NT2/D1 (cell line): ENCODE data around the gene KPNB1.
A peak's percentile ranks its signal among the peaks of the same experiment; 100 is the strongest.

ENCODE experiments used
- DNase-seq: peaks from one replicate; pipeline ENCODE4 v3.0.0-alpha.2; 2011; ENCODE audit warnings: low read depth, low spot score
- H3K27me3 ChIP-seq: 2 replicates; pipeline ENCODE4 v1.6.0; 2011; ENCODE audit warnings: mild to moderate bottlenecking; ENCODE audit not compliant: insufficient read length, insufficient read depth
- H3K36me3 ChIP-seq: 2 replicates; pipeline ENCODE4 v1.6.1; 2011; ENCODE audit warnings: mild to moderate bottlenecking, low read length, mixed read lengths; ENCODE audit not compliant: insufficient read depth, insufficient read length
- H3K4me1 ChIP-seq: 2 replicates; pipeline ENCODE4 v1.5.1; 2011; ENCODE audit not compliant: insufficient read depth, insufficient read length
- H3K4me3 ChIP-seq: 2 replicates; pipeline ENCODE4 v1.5.1; 2011; ENCODE audit warnings: low read depth; ENCODE audit not compliant: insufficient read length
- H3K9ac ChIP-seq: 2 replicates; pipeline ENCODE4 v1.6.0; 2011; ENCODE audit warnings: low read depth; ENCODE audit not compliant: insufficient read length
- H3K9me3 ChIP-seq: 2 replicates; pipeline ENCODE4 v1.5.1; 2011; ENCODE audit warnings: mild to moderate bottlenecking, low read length; ENCODE audit not compliant: insufficient read depth
- SUZ12 ChIP-seq: IDR thresholded peaks from 2 replicates; pipeline ENCODE4 v1.6.1; 2011; ENCODE audit not compliant: insufficient read length, insufficient read depth; ENCODE audit errors: extremely low read depth
- YY1 ChIP-seq: IDR thresholded peaks from 2 replicates; pipeline ENCODE4 v1.6.1; 2011; ENCODE audit not compliant: insufficient read length, insufficient read depth
- ZNF274 ChIP-seq: IDR thresholded peaks from 2 replicates; pipeline ENCODE4 v1.6.1; 2011; ENCODE audit warnings: mild to moderate bottlenecking, low read depth, low read length

Gene KPNB1

DNA sequence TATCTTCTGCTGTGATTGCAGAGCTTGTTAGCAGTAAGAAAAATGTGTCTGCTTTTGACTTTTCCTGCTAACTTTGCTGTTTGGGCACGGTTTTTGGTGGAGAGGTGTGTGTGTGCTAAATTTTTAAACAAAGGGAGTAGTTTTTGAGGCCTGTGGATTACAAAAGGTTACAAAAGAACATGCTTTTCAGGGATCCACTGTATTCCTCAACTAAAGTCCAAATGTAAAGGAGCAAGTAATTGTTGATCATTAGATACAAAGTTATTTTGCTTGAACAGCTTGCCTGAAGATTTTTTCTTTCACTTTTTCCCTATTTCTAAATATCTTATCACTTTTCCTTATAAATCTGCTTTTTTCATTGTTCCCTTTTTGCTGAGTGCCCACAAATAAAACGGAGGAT lies 2.0 kb downstream of the KPNB1 start:
- Histone ChIP-seq H3K9ac (peak overlapping the region; percentile 92), H3K4me1 (no peaks in the 10 kb centered on the region), H3K9me3 (no peaks in the 10 kb centered on the region), H3K4me3 (peak overlapping the region; percentile 73), H3K27me3 (no peaks in the 10 kb centered on the region), H3K36me3 (peaks cover 69% of the 10 kb centered on the region)
- no peak for DNase-seq
- TF ChIP-seq YY1: no peak
- TF ChIP-seq SUZ12: no peak
- TF ChIP-seq ZNF274: no peak

- no peak overlapping the region for H3K4me3 ChIP-seq
- H3K9ac ChIP-seq: no peak overlapping the region
- no peak for DNase-seq
- H3K27me3 ChIP-seq: no peaks in the 10 kb centered on the region
- peaks cover 70% of the 10 kb centered on the region for H3K36me3 ChIP-seq
- H3K9me3 ChIP-seq: no peaks in the 10 kb centered on the region
- H3K4me1 ChIP-seq: no peaks in the 10 kb centered on the region
- no peak for TF ChIP-seq ZNF274
- no peak for TF ChIP-seq YY1
- TF ChIP-seq SUZ12: no peak
Observed at GRCh38 chr17:47652570-47652969, 2.9 kb downstream of the KPNB1 start.

GRCh38 chr17:47653442-47653841 lies 3.7 kb downstream of the KPNB1 start:
- no peak overlapping the region for H3K9ac ChIP-seq
- H3K4me3 ChIP-seq: no peak overlapping the region
- H3K27me3 ChIP-seq: no peaks in the 10 kb centered on the region
- DNase-seq: no peak
- TF ChIP-seq ZNF274: no peak
- no peak for TF ChIP-seq SUZ12
- no peak for TF ChIP-seq YY1
- peaks cover 75% of the 10 kb centered on the region for H3K36me3 ChIP-seq
- H3K9me3 ChIP-seq: no peaks in the 10 kb centered on the region
- no peaks in the 10 kb centered on the region for H3K4me1 ChIP-seq

DNA sequence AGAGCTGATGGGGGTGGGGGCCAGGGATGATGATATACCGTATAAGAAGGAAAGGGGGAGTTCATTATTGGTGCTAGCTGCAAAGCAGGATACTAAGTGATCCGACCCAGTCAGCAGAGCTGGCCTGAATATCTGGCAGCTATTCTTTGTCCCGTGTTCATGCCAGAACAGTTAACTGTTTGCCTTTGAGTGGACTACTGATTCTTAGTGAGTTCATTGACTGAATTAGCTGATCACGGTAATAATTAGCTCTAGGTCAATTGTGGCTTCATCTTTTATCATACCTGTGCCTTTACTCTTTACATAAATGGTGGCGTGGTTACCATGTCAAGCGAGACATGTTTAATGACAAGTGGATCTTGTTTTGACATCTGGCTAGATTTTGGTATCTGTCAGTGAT lies 5.3 kb downstream of the KPNB1 start:
- H3K4me1 ChIP-seq: no peaks in the 10 kb centered on the region
- DNase-seq: no peak
- no peaks in the 10 kb centered on the region for H3K9me3 ChIP-seq
- TF ChIP-seq SUZ12: no peak
- no peak for TF ChIP-seq ZNF274
- TF ChIP-seq YY1: no peak
- no peaks in the 10 kb centered on the region for H3K27me3 ChIP-seq
- H3K4me3 ChIP-seq: no peak overlapping the region
- no peak overlapping the region for H3K9ac ChIP-seq
- H3K36me3 ChIP-seq: peaks cover 89% of the 10 kb centered on the region

DNA sequence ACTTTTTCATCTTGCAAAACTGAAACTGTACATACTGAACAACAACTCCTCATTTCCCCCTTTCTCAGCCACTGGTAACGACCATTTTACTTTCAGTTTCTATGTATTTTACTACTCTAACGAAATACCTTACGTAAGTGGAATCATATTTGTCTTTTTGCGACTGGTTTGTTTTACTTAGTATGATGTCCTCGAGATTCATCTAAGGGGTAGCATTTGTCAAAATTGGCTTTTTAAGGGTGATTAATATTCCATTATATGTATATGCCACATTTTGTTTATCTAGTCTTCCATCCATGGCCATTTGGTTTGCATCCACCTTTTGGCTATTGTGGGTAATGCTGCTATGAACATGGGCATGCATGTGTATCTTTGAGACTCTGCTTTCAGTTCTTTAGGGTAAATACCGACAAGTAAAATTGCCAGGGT lies 10.4 kb downstream of the KPNB1 start:
- H3K4me1 ChIP-seq: no peaks in the 10 kb centered on the region
- peaks cover 98% of the 10 kb centered on the region for H3K36me3 ChIP-seq

DNA sequence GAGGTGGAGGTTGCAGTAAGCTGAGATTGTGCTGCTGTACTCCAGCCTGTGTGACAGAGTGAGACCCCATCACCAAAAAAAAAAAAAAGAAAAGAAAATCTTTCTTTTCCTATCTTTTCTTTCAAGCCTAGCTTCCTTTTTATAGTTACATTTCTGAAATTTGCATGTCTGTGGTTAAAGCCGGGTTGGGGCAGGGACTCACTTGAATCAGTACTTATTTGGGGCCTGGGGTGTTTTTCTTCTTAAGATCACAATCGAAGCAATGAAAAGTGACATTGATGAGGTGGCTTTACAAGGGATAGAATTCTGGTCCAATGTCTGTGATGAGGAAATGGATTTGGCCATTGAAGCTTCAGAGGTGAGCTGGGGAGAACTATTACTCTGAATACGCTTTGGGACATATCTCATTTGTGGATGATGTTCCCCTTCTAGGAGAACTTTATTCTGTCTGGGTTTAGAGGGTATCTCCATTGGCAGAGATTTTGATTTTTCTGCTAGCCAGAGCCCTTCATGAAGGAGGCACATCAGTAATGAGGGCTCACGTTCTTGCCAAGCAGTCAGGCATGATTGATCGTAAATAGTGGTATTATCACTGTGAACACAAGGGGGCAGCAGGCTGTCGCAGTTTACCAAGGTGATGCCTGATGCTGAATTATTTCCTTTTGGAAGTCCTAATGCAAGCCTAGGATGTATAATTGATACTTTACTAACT lies 14.3 kb downstream of the KPNB1 start:
- TF ChIP-seq ZNF274: no peak
- no peak for TF ChIP-seq SUZ12
- no peak for TF ChIP-seq YY1
- Histone ChIP-seq H3K27me3 (no peaks in the 10 kb centered on the region), H3K36me3 (peaks cover 94% of the 10 kb centered on the region), H3K9me3 (no peaks in the 10 kb centered on the region), H3K4me1 (no peaks in the 10 kb centered on the region), H3K9ac (no peak overlapping the region), H3K4me3 (no peak overlapping the region)
- no peak for DNase-seq

More for the DNA sequence above, 10.4 kb downstream of the KPNB1 start:
- no peaks in the 10 kb centered on the region for H3K9me3 ChIP-seq
- no peaks in the 10 kb centered on the region for H3K27me3 ChIP-seq
- no peak for TF ChIP-seq YY1
- TF ChIP-seq ZNF274: no peak
- no peak for TF ChIP-seq SUZ12
- no peak overlapping the region for H3K4me3 ChIP-seq
- no peak overlapping the region for H3K9ac ChIP-seq
- no peak for DNase-seq

- peaks cover 95% of the 10 kb centered on the region for H3K36me3 ChIP-seq
- H3K27me3 ChIP-seq: no peaks in the 10 kb centered on the region
- no peaks in the 10 kb centered on the region for H3K4me1 ChIP-seq
- no peak overlapping the region for H3K9ac ChIP-seq
- no peak for DNase-seq
- no peaks in the 10 kb centered on the region for H3K9me3 ChIP-seq
- TF ChIP-seq SUZ12: no peak
- no peak for TF ChIP-seq ZNF274
- TF ChIP-seq YY1: no peak
- no peak overlapping the region for H3K4me3 ChIP-seq
Observed at GRCh38 chr17:47664624-47664941, 14.9 kb downstream of the KPNB1 start.
